Stimulated activated memory B cell treated with anti-CD40 and anti-IgM and Interleukin-4, amounts not matched to agents 10 μg/mL and 1 μg/mL and 100 μg/mL, for 72 hours (primary cell): Measurements from ENCODE around the gene RMND1.
A peak's percentile ranks its signal among the peaks of the same experiment; 100 is the strongest.

ENCODE experiments used
- ATAC-seq: fragments of 150-1000 bp; cut with Tn5 transposase; 2 replicates; pipeline ENCODE4 v1.10.0; 2021
- H3K27ac Mint-ChIP-seq: one replicate; pipeline ENCODE4 v1.8.0; 2022; ENCODE audit warnings: mild to moderate bottlenecking, mixed read lengths
- H3K27me3 Mint-ChIP-seq: one replicate; pipeline ENCODE4 v1.8.0; 2022; ENCODE audit warnings: mixed read lengths
- H3K36me3 Mint-ChIP-seq: one replicate; pipeline ENCODE4 v1.8.0; 2022; ENCODE audit warnings: mixed read lengths
- H3K4me1 Mint-ChIP-seq: one replicate; pipeline ENCODE4 v1.8.0; 2022; ENCODE audit warnings: mixed read lengths
- H3K4me3 Mint-ChIP-seq: one replicate; pipeline ENCODE4 v1.8.0; 2022; ENCODE audit warnings: mild to moderate bottlenecking, moderate library complexity, mixed read lengths
- H3K9me3 Mint-ChIP-seq: one replicate; pipeline ENCODE4 v1.8.0; 2022; ENCODE audit warnings: mixed read lengths

RMND1 gene

DNA sequence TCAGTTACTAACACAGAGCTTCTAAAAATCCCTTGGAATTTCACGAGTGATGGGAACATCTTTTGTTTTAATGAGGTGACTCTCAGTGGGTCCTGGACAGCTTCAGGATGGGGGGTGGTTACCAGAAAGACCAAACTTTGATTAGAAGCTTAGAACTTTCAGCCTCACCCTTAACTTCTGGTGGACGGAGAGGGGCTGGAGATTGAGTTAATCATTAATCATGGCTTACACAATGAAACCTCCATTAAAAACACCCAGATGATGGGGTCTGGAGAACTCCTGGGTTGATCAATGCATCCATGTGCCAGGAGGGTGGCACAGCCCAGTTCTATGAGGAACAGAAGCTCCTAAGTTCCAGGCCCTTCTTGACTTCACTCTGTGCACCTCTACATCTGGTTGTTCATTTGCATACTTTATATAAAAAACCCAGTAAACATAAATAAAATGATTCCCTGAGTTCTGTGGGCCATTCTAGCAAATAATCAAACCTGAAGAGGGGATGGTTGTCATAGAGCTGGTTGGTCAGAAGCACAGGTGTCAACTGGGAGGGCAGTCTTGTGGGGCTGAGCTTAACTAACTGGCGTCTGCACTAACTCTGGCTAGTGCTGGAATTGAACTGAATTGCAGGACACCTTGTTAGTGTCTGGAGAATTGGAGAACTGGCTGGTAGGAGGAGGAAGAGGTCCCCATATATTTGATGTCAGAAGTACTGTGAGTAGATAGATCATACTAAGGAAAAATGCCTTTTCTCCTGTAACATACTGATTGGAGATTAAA lies 10.3 kb downstream of the RMND1 start:
- Mint-ChIP-seq H3K27ac (no peak overlapping the region), H3K4me3 (no peak overlapping the region), H3K36me3 (peaks cover 22% of the 10 kb centered on the region), H3K4me1 (peaks cover 34% of the 10 kb centered on the region), H3K27me3 (no peaks in the 10 kb centered on the region), H3K9me3 (no peaks in the 10 kb centered on the region)
- ATAC-seq, result no peak

DNA sequence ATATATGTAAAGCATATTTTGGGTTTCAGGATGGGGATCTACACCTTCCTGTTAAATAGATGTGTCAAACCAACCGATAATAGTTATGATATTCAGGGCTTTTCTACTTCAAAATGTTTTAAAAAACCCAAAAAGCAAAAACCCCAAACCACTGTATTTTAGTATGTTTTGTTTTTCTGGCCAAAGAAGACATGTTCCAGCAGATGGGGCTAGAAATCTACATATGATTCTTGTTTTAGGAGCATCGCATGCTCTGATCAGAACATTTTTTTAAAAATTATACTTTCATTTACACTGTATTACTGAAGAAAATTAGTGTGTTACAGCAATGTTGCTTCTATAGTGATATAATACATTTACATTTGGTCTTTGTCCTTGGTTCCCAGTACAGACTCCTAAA lies 11.0 kb downstream of the RMND1 start:
- no peaks in the 10 kb centered on the region for H3K9me3 Mint-ChIP-seq
- no peak overlapping the region for H3K4me3 Mint-ChIP-seq
- peaks cover 34% of the 10 kb centered on the region for H3K4me1 Mint-ChIP-seq
- no peaks in the 10 kb centered on the region for H3K27me3 Mint-ChIP-seq
- peaks cover 29% of the 10 kb centered on the region for H3K36me3 Mint-ChIP-seq
- no peak overlapping the region for H3K27ac Mint-ChIP-seq
- no peak for ATAC-seq

DNA sequence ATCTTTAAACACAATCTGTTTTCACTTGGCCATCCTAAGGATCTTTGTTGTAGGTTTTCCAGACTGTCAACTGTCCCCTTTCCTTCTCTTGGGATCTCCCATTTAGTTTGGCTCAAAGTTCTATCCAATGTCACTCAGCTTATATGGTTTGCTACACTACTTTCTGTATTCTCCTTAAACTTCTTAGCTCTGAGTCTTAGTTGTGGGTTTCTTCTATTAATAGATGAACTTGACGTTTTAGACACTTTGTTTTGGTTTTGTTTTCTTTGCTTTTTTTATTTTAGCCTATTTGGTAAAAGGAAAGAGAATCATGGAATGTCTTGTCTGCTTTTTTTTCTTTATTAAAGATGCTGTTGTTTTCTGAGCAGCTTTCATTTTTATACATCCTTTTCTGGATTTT lies 11.4 kb downstream of the RMND1 start:
- no peak overlapping the region for H3K27ac Mint-ChIP-seq

DNA sequence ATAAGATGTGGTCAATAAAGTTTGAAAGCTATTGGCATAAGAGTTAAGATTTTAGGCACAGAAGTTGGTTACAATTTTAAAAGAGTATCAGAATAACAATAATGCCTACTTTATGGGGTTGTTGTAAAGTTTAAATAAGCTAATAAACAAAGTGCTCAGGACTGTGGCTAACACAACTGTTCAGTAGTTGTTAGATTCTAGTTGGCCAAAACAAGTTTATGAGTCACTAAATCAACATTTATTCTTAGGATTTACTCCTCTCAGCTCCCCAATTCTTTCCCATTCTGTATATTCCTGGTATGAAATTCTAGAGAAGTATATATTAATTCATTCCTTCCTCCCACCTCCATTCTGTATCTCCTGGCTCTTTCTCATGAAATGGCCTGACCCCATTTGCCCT lies 14.5 kb downstream of the RMND1 start:
- ATAC-seq, result no peak
- peaks cover 27% of the 10 kb centered on the region for H3K4me1 Mint-ChIP-seq
- H3K27ac Mint-ChIP-seq, result no peak overlapping the region
- H3K36me3 Mint-ChIP-seq, result peaks cover 31% of the 10 kb centered on the region
- no peak overlapping the region for H3K4me3 Mint-ChIP-seq
- no peaks in the 10 kb centered on the region for H3K27me3 Mint-ChIP-seq
- H3K9me3 Mint-ChIP-seq, result no peaks in the 10 kb centered on the region

More for the DNA sequence above, 11.4 kb downstream of the RMND1 start:
- Mint-ChIP-seq H3K9me3 (no peaks in the 10 kb centered on the region), H3K4me3 (no peak overlapping the region), H3K36me3 (peaks cover 29% of the 10 kb centered on the region), H3K27me3 (no peaks in the 10 kb centered on the region), H3K4me1 (peaks cover 34% of the 10 kb centered on the region)
- no peak for ATAC-seq

DNA sequence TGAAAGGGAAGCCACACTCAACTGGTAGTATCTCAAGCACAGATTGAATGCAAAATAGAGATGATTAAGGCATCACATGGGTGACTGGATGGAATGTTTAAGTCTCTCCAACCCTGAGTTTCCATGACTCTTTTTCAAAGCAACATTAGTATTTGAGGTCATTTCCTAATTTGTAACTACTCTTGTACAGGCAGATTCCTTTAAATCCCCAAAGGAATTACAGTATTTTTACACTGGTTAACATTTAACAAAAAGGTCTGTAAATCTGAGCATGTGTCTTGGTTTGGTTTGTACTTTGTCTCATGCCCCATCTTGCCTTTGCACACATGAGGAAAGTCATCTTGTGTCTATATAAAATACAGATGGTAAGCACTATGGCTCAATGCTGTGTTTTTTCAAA lies 15.1 kb downstream of the RMND1 start:
- H3K4me3 Mint-ChIP-seq, result no peak overlapping the region
- peaks cover 31% of the 10 kb centered on the region for H3K36me3 Mint-ChIP-seq
- no peak for ATAC-seq
- no peaks in the 10 kb centered on the region for H3K9me3 Mint-ChIP-seq
- peaks cover 24% of the 10 kb centered on the region for H3K4me1 Mint-ChIP-seq
- H3K27ac Mint-ChIP-seq, result no peak overlapping the region
- H3K27me3 Mint-ChIP-seq, result no peaks in the 10 kb centered on the region

DNA sequence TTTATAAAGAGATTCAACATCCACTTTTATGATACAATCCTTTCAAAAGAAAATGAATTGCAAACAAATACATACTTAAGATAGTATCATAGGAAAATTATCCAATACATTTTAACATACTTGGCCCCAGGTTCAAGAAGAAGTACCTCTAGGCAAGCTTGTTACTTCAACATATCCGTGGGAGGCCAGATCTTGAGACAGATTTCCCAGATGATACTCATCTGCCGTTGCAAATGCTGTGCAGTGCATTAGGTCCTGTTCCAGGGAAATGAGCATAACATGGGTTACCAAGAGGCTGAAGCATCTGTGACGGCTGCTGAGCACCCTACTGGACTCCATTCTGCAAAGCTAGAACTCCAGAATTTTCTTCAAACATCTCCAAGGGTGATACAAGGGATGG lies 15.6 kb downstream of the RMND1 start:
- peaks cover 19% of the 10 kb centered on the region for H3K4me1 Mint-ChIP-seq
- H3K27ac Mint-ChIP-seq, result no peak overlapping the region
- no peaks in the 10 kb centered on the region for H3K27me3 Mint-ChIP-seq
- peaks cover 29% of the 10 kb centered on the region for H3K36me3 Mint-ChIP-seq
- no peak overlapping the region for H3K4me3 Mint-ChIP-seq
- H3K9me3 Mint-ChIP-seq, result no peaks in the 10 kb centered on the region
- no peak for ATAC-seq

DNA sequence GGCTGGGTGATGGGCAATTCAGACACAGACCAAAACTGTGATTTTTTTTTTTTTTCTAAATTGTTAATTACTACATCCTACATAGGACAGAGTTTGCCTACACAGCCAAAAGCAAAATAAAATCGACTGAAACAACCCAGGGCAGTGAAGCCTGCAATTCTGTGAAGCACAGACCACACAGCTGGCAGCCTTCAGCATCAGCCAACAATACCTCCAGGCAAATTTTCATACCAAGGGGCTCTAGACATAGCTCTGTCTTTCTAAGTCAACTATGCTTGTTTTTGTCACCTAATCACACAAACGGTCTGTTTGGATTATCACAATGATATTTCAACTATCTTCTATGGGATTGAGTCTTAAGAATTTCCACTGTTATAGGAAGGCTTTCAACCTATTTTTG lies 17.6 kb downstream of the RMND1 start:
- peaks cover 47% of the 10 kb centered on the region for H3K36me3 Mint-ChIP-seq
- no peak overlapping the region for H3K4me3 Mint-ChIP-seq
- no peak for ATAC-seq
- H3K27ac Mint-ChIP-seq, result no peak overlapping the region
- no peaks in the 10 kb centered on the region for H3K9me3 Mint-ChIP-seq
- no peaks in the 10 kb centered on the region for H3K27me3 Mint-ChIP-seq
- peaks cover 12% of the 10 kb centered on the region for H3K4me1 Mint-ChIP-seq

DNA sequence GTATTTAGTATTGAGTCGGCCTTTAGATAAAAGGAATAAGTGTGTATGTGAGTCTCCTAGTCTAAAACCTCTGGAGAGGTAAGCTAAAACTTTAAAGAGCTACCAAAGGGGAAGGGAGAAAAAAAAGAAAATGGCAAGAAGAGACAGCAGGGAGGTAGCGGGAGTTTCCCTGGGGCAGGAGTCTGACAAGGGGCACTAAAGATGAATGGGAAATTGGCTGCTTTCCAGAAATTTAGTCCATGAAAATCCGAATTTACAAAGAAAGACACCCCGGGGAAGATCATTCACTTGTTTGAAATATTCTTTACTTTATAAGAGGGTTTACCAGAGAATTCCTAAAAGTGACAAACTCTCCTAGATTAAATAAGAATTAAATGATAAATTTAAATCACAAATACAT lies 19.3 kb downstream of the RMND1 start:
- peaks cover 3% of the 10 kb centered on the region for H3K4me1 Mint-ChIP-seq
- H3K36me3 Mint-ChIP-seq, result peaks cover 51% of the 10 kb centered on the region
- H3K4me3 Mint-ChIP-seq, result no peak overlapping the region
- no peak for ATAC-seq
- H3K27me3 Mint-ChIP-seq, result no peaks in the 10 kb centered on the region
- H3K27ac Mint-ChIP-seq, result peak overlapping the region; percentile 12
- H3K9me3 Mint-ChIP-seq, result no peaks in the 10 kb centered on the region

DNA sequence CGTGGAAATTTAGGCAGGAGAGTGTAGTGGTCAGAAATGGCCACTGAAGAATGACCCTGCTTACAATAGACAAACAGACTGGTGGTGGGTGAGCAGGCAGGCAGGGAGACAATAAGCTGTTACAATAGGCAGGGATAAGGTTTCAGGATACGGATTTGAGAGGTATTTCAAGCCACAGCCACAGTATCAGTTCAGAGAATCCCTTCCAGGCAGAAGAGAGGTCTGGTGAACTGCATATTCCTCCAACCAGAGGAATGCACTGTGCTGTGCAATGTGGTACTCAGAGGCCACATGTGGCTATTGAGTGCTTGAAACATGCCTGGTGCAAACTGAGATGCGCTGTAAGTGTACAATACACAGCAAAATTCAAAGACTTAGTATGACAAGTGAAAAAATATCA lies 20.6 kb downstream of the RMND1 start:
- ATAC-seq, result no peak
- no peaks in the 10 kb centered on the region for H3K27me3 Mint-ChIP-seq
- no peaks in the 10 kb centered on the region for H3K9me3 Mint-ChIP-seq
- peaks cover 55% of the 10 kb centered on the region for H3K36me3 Mint-ChIP-seq
- no peaks in the 10 kb centered on the region for H3K4me1 Mint-ChIP-seq
- no peak overlapping the region for H3K4me3 Mint-ChIP-seq
- H3K27ac Mint-ChIP-seq, result no peak overlapping the region

DNA sequence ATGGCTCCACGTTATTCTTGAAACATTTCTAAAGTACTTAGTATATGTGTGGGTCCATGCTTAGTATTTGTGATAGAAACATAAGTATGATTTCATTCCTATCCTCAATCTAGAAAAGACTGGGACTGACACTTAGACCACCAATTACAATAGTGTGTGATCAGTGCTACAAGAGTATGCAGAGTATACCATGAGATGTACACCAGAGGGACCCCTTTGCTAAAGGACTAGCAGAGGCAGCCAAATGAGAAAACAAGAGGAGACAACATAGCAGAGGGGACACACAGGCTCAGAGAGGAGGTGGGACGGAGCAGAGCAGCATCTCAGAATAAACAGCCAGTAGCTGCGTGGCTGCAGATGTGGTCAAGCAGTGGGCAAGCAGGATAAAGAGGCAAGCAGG lies 21.0 kb downstream of the RMND1 start:
- H3K36me3 Mint-ChIP-seq, result peaks cover 55% of the 10 kb centered on the region

DNA sequence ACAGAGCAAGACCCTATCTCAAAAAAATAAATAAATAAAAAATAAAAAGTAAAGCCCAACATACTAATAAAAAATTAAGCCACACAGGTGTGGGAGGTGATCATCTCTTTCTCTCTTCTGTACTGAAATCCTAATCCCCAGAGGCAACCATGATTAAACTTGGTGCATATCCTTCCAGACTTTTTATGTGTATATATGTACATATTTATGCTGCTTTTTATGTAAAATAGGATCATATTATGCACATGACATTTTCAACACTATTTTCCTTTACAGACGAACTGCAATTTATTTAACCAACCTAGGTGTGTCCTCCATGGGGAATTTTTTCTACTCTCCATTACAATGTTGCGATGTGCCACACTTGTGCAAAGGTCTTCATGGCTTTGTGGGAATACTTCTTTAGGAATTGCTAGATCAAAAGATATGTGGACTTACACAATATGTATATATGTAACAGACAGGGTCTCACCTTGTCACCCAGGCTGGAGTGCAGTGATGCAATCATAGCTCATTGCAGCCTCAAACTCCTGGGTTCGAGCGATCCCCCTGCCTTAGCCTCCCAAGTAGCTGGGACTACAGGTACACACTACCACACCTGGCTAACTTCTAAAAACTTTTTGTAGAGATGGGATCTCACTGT lies 23.7 kb downstream of the RMND1 start:
- Mint-ChIP-seq H3K9me3 (no peaks in the 10 kb centered on the region), H3K27ac (no peak overlapping the region), H3K27me3 (no peaks in the 10 kb centered on the region), H3K36me3 (peaks cover 72% of the 10 kb centered on the region), H3K4me3 (no peak overlapping the region), H3K4me1 (no peaks in the 10 kb centered on the region)
- ATAC-seq, result no peak

More for the DNA sequence above, 21.0 kb downstream of the RMND1 start:
- no peak overlapping the region for H3K27ac Mint-ChIP-seq
- H3K4me3 Mint-ChIP-seq, result no peak overlapping the region
- no peak for ATAC-seq
- H3K27me3 Mint-ChIP-seq, result no peaks in the 10 kb centered on the region
- H3K9me3 Mint-ChIP-seq, result no peaks in the 10 kb centered on the region
- no peaks in the 10 kb centered on the region for H3K4me1 Mint-ChIP-seq

DNA sequence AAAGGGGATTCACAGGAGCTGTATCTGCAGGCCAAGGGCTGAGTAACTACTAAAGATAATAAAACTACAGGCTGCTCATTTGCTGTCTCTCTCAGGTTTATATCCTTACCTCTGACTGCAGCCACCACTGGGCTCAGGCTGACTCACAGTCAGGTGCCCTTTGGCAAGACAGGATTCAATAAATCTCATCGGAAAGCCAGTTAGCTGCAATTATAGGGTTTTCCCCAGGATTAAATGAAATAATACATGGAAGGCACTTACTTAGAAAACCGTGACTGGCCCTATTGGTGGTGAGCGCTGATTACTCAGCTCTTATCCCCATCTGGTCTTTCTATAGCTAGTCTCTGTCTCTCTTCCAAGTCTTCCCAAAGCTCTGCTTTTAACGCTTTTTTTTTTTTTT lies 26.4 kb downstream of the RMND1 start:
- Mint-ChIP-seq H3K27ac (no peak overlapping the region), H3K4me3 (no peak overlapping the region), H3K4me1 (no peaks in the 10 kb centered on the region), H3K27me3 (no peaks in the 10 kb centered on the region), H3K36me3 (peaks cover 57% of the 10 kb centered on the region), H3K9me3 (no peaks in the 10 kb centered on the region)
- ATAC-seq, result no peak

DNA sequence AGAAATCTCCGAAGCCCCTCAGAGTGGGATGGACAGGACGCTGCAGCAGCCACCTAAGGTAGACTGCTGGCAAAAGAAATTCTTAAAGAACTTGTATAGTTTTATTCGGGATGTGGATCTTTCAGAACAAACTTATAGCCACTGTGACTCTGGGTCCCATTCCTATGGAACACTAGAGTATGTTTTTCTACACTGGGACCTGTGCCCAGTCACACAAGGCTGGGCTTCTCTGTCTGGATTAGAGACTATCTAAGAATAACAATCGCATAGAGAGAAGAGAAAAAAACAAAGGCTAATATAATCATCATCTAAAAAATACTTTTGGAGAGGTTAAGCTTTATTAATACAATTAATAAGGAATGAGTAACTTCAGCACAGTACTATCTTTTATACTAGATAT lies 28.9 kb downstream of the RMND1 start:
- no peaks in the 10 kb centered on the region for H3K9me3 Mint-ChIP-seq
- peaks cover 37% of the 10 kb centered on the region for H3K36me3 Mint-ChIP-seq
- H3K27ac Mint-ChIP-seq, result no peak overlapping the region
- no peaks in the 10 kb centered on the region for H3K27me3 Mint-ChIP-seq
- no peak for ATAC-seq
- no peak overlapping the region for H3K4me3 Mint-ChIP-seq
- no peaks in the 10 kb centered on the region for H3K4me1 Mint-ChIP-seq

DNA sequence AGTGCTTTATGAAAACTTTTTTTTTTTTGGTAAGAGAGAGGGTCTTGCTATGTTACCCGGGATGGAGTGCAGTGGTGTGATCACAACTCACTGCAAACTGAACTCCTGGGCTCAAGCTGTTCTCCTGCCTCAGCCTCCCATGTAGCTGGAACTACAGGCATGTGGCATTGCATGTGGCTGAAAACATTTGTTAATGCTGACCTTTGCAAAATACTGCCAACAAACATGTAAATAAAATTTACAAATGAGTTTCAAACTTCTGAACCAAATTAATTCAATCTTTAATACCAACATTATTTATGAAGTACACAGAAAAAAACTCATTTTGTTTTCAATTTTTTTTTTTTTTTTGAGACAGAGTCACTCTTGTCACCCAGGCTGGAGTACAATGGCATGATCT lies 34.4 kb downstream of the RMND1 start:
- Mint-ChIP-seq H3K4me3 (no peak overlapping the region), H3K27me3 (no peaks in the 10 kb centered on the region), H3K4me1 (no peaks in the 10 kb centered on the region), H3K36me3 (peaks cover 44% of the 10 kb centered on the region), H3K9me3 (peaks cover 6% of the 10 kb centered on the region), H3K27ac (no peak overlapping the region)
- no peak for ATAC-seq

DNA sequence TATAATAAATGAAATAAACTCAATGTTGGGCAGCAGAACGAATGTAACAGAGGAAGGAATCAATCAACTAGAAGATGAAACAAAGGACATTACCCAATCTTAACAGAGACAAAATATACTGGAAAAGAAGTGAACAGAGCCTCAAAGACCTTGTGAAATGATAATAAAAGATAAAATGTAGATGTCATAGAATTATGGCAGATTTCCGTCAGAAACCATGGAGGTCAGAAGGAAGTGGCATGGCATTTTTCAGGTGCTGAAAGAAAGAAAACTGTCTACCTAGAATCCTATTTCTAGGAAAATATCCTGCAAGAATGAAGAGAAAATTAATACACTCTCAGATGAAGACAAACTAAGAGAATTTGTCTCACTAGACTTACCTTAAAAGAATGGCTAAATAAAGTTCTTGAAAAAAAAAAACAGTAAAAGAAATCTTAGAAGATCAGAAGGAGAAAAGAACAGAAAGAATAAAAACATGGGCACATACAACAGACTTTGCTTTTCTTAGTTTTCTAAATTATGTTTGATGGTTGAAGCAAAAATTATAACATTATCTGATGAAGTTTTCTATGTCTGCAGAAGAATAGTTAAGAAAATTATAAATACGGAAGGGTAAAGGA lies 37.2 kb downstream of the RMND1 start:
- no peak for ATAC-seq
- H3K4me3 Mint-ChIP-seq, result no peak overlapping the region
- H3K27ac Mint-ChIP-seq, result no peak overlapping the region
- no peaks in the 10 kb centered on the region for H3K27me3 Mint-ChIP-seq
- H3K9me3 Mint-ChIP-seq, result peaks cover 6% of the 10 kb centered on the region
- peaks cover 6% of the 10 kb centered on the region for H3K4me1 Mint-ChIP-seq
- peaks cover 61% of the 10 kb centered on the region for H3K36me3 Mint-ChIP-seq
